DMS 273 treated with DMSO at 0.1 percent for 48 hours (cell line): ENCODE results near the gene LINGO3.

Experiments used
- DNase-seq: peaks from one replicate; lab custom pipeline; 2025; lab: John Stamatoyannopoulos, UW

The LINGO3 gene

GRCh38 chr19:2339644-2340310 is 31.8 kb upstream of the LINGO3 start:
- no peak for DNase-seq

GRCh38 chr19:2338751-2339643 is 31.0 kb upstream of the LINGO3 start:
- DNase-seq = no peak

DNA sequence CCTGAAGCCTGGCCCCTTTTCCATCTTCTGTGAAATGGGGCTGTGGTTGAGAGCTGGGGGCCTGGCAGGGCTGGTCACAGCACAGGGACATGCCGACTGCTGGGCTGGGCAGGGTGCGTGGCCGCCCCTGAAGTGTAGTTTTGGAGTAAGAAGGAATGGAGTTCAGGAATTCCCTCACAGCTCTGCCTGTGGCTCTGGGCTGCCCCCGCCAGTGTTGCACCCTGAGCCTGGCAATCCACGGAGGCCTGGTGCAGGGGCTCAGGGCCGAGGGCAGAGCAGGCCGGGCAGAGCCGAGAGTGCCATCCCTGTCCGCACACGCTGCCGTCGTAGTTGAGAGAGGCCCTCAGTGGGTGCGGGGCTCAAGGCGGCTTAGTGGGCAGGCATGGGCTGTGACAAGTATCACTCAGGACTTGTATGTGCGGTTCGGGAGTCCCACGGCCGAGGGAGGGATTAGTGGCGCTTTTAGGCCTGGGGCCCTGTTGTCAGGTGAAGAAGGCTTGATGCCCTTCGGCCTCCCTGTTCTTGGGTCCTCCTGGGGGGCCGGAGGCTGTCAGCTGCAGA is 30.2 kb upstream of the LINGO3 start:
- DNase-seq = no peak

GRCh38 chr19:2337329-2337707 is 29.4 kb upstream of the LINGO3 start:
- no peak for DNase-seq

GRCh38 chr19:2336528-2337328 is 28.8 kb upstream of the LINGO3 start:
- DNase-seq = no peak

DNA sequence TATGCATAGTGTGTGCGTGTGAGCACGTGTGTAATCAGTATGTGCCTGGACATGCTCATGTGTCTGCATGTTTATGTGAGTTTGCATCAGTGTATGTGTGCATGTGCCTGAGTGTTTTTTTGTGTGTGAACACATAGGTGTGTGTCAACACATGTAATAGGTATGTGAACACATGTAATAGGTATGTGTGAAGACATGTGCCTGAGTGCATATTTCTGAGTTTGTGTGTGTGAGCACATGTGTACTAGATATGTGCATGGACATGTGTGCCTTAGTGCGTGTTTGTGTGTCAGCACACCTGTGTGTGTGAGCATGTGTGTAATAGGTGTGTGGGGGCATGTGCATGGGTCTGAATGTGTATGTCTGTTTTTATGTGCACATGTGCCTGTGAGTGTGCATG is 27.9 kb upstream of the LINGO3 start:
- DNase-seq = no peak

- no peak for DNase-seq
Measured at GRCh38 chr19:2334986-2335846, 27.3 kb upstream of the LINGO3 start.

DNA sequence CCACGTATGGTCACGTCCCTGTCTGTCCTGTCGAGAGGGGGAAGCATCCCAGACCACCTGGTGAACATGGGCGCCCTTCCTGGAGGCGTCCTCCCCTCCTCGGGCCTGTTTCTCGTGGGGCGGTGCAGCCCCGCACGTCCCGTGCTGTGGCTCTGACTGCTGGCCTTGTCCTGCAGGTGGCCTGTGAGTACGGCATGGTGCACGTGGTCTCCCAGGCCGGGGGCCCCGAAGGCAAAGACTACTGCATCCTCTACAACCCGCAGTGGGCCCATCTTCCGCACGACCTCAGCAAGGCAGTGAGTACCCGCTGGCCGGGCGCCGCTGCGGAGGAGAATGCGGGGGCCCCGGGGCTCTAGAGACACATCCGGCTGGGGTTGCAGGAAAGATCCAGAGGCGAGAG is 26.5 kb upstream of the LINGO3 start:
- DNase-seq = no peak

DNA sequence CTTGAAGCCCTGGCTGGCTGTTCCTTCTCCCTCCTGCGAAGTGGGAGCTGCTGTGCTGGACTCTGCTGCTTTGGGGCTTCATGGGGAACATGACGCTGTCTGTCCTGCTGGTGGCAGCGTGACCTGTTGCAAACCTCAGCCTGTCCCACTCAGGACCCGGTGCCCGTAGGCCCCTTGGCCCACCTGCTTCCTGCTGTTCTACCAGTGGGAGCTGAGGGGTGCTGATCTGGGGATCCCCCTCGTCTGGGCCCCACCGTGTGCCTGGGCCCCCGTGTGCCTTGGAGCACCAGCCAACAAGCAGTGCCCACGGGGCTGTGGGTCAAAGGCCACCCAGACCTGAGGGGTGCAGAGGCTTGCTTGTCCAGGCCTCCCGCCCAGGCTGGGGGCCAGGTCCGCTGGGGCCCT is 25.9 kb upstream of the LINGO3 start:
- DNase-seq = no peak

- no peak for DNase-seq
Measured at GRCh38 chr19:2333027-2333806, 25.3 kb upstream of the LINGO3 start.

- DNase-seq = no peak
Measured at GRCh38 chr19:2332341-2333026, 24.5 kb upstream of the LINGO3 start.

- DNase-seq = no peak
Measured at GRCh38 chr19:2331601-2332246, 23.8 kb upstream of the LINGO3 start.

GRCh38 chr19:2330632-2331284 is 22.8 kb upstream of the LINGO3 start:
- no peak for DNase-seq

DNA sequence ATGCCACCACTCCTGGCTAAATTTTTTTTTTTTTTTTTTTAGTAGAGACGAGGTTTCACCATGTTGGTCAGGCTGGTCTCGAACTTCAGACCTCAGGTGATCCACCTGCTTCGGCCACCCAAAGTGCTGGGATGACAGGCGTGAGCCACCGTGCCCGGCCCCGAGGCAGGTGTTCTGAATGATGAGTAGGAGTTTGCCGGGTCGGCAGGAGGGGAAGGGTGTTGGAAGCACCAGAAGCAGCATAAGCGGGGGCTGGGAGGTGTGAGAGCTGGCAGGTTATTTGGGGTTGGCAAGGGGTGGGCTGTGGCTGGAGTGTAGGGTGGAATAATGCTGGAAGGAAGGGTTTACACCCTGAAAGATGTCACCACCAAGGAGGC is 22.3 kb upstream of the LINGO3 start:
- DNase-seq = no peak

GRCh38 chr19:2329501-2329916 is 21.6 kb upstream of the LINGO3 start:
- DNase-seq = no peak

DNA sequence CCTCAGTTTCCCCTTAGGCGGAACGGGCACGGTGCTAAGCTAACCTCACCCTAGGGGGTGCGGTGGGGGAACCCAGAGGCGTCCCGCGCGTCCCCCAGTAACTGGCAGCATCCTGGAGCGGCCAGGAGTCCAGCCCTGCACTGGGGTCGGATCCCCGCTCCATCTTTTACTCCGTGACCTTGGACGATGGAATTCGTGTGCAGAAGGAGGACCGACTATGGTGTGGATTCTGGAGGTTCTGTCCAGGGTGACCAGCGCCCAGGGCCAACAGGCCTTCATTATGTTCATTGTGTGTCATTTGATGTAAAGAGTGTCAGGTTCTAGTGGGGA is 21.2 kb upstream of the LINGO3 start:
- DNase-seq = no peak

DNA sequence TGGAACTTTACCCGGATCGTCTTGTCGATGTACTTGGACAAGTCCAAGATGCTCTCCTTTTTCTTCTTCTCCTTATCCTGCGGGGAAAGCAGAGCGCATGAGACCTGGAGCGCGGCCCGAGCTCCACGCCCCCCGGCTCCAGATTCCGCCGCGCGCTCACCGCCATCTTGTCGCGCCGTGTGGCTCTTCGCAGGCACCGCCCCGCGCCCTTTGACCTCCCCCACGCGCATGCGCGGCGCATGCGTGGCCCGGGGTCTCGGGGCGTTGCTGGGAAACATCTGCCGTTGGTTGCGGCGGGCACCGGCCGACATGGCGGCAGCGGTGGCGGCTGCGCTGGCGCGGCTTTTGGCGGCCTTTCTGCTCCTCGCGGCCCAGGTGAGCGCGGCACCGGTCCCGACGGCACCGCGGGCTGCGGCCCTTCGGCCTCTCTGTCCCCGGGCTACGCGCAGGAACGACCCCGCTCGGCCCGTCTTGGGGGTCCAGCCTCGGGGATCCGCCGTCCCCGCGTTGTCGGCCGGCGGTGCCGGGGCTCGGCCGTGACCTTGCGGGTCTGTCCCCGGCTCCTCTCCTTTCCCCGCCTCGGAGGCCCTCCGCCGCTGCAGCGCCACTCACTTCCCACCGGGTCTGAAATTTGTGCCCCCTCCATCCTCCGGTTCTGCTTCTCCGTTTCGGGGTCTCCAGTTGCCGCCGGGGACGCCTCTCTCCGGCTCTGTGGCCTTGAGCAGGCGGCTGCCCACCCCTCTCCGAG is 20.6 kb upstream of the LINGO3 start, which contains the start of the genes LSM7 and SPPL2B:
Gene LSM7 (minus strand): TSS at position 186 of the 748 bp plus-strand sequence. CDS start 20 bp downstream, at position 166.
Gene SPPL2B (plus strand): TSS at position 284 of the 748 bp plus-strand sequence. CDS start 26 bp downstream, at position 310.
- DNase-seq = peak; percentile 46

DNA sequence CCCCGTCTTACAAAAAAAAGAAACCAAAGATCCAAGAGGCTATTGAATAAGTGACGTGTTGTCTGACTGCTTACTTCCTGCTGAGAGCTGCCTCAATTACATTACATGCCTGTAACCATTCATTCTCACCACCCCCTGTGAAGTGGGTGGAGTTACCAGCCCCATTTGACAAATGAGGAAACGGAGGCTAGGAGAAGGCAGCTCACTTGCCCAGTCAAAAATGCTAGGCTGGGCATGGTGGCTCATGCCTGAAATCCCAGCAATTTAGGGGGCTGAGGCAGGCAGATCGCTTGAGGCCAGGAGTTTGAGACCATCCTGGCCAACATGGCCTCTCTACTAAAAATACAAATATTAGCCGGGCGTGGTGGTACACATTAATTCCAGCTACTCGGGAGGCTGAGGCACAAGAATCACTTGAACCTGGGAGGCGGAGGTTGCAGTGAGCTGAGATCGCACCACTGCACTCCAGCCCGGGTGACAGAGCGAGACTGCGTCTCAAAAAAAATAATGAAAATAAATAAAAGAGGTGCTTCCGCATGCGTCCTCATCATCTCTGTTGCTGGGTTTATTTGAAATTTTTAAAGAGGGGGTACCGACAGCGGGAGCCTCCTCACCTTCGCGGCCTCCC is 19.9 kb upstream of the LINGO3 start:
- peak; percentile 48 for DNase-seq
